HFF-Myc (cell line): ENCODE measurements around the gene LRRK2.

Experiments used
- DNase-seq: peaks from one replicate; pipeline ENCODE4 v3.0.0-alpha.2; 2011; ENCODE audit warnings: low read depth; ENCODE audit errors: extremely low read depth
- H3K4me3 ChIP-seq: replicated peaks from 2 replicates; pipeline ENCODE4 v1.5.1; 2011; ENCODE audit warnings: low read depth, mild to moderate bottlenecking, control low read depth, low read length
- TF ChIP-seq, protein P1 (sequence below): IDR thresholded peaks from 2 replicates; pipeline ENCODE4 v1.5.1; 2012; ENCODE audit warnings: mild to moderate bottlenecking, low read depth, low read length, control low read depth; ENCODE audit errors: missing control alignments

Gene LRRK2

DNA sequence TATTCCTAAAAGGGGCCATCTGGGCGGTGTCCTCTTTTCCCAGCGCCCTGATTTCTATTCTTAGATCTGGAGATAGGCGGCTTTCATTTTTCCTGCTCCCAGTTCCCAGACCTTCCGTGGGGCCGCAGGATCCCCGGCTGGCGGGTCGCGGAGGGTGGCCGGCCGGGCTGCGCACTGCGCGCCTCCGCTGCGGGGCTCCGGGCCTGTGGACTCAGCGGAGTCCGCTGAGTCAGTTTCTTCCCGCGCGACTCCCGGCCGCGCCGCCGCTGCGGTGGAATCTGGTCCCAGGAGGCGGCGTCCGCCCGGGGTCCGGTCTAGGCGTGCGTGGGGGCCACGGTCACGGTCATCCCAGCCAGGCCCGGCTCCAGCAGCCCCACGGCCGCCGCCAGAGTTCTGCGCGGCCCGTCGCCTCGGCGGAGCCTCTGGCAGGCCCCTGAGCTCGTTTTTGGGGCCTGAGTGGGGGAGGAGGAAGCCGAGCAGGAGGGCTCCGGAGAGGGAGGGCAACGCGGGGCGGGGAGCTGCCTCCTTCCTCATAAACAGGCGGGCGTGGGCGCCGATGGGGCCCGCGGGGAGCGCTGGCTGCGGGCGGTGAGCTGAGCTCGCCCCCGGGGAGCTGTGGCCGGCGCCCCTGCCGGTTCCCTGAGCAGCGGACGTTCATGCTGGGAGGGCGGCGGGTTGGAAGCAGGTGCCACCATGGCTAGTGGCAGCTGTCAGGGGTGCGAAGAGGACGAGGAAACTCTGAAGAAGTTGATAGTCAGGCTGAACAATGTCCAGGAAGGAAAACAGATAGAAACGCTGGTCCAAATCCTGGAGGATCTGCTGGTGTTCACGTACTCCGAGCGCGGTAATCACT, at the start of gene LRRK2:
TSS of gene LRRK2 (plus strand) at position 559 of the 853 bp plus-strand sequence. CDS start at position 694, 135 bp downstream.
- no peak for DNase-seq
- TF ChIP-seq, protein P1, sequence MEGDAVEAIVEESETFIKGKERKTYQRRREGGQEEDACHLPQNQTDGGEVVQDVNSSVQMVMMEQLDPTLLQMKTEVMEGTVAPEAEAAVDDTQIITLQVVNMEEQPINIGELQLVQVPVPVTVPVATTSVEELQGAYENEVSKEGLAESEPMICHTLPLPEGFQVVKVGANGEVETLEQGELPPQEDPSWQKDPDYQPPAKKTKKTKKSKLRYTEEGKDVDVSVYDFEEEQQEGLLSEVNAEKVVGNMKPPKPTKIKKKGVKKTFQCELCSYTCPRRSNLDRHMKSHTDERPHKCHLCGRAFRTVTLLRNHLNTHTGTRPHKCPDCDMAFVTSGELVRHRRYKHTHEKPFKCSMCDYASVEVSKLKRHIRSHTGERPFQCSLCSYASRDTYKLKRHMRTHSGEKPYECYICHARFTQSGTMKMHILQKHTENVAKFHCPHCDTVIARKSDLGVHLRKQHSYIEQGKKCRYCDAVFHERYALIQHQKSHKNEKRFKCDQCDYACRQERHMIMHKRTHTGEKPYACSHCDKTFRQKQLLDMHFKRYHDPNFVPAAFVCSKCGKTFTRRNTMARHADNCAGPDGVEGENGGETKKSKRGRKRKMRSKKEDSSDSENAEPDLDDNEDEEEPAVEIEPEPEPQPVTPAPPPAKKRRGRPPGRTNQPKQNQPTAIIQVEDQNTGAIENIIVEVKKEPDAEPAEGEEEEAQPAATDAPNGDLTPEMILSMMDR: no peak
- peak within 1 kb of the TSS; percentile 49 for H3K4me3 ChIP-seq

DNA sequence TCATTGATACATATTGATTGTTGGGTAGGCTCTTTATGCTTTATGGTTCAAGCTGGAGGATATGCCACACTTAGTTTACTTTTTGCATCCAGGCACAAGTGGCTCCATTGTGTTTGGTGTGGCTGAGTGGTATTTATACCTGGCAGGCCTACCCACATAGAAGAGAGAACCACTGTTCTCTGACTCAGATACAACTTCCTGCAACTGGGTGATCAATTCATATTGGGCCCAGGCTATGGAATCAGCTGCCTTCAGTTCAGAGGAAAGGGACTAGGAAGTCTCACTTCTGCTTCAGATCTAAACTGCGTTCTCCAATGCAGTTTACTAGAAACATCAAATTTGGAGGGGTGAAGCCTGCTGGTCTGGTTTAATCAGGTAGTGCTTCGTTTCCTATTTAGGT, 49.8 kb upstream of the LRRK2 start:
- TF ChIP-seq, protein P1: no peak
- DNase-seq: no peak
- no peak overlapping the region for H3K4me3 ChIP-seq

DNA sequence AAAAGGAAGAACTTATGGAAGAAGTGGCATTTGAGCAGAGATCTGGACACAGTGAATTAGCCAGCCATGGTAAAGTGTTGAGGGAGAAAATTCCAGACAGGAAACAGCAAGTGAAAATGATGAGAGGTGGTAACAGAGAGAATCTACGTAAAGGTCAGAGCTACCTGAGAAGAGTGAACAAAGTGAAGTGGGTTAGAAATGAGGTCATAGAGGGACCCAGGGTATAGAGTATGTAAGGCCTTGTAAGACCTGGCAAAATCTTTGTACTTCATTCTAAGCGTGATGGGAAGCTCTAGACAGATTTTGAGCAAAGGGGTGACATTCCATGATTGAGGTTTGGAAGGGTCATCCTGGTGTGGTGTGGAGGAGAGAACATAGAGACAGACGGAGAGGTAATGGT, 49.3 kb upstream of the LRRK2 start:
- DNase-seq: no peak
- TF ChIP-seq, protein P1: no peak
- H3K4me3 ChIP-seq: no peak overlapping the region

DNA sequence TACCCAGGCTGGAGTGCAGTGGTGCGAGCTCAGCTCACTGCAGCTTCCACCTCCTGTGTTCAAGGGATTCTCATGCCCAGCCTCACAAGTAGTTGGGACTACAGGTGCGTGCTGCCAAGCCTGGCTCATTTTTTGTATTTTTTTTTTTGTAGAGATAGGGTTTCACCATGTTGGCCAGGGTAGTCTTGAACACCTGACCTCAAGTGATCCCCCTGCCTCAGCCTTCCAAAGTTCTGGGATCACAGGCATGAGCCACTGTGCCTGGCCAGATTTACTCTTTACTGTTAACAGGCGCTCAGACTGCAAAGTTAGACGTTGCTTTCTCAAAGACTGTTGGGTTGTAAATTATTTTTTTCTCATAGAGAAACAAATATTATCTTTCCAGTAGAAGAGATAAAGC, 46.1 kb upstream of the LRRK2 start:
- DNase-seq: no peak
- TF ChIP-seq, protein P1: no peak
- no peak overlapping the region for H3K4me3 ChIP-seq

DNA sequence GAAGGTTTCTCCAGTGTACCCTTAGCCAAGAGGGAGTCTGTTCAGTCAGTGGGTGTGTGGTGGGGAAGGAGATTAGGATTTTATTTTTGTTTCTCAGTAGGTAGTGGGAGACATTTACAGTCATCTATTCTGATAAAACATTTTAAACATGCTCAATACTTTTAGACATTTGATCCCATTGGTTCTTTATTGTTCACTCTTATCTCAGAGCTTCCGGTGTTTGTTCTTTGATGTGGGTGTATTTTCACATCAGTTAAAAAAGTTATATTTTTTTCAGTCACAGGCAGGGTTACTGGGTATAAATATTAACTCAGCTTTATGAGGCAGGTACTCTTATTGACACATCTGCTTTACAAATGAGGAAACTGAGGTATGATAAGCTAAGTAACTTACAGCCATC, 43.3 kb upstream of the LRRK2 start:
- TF ChIP-seq, protein P1: no peak
- no peak overlapping the region for H3K4me3 ChIP-seq
- no peak for DNase-seq

DNA sequence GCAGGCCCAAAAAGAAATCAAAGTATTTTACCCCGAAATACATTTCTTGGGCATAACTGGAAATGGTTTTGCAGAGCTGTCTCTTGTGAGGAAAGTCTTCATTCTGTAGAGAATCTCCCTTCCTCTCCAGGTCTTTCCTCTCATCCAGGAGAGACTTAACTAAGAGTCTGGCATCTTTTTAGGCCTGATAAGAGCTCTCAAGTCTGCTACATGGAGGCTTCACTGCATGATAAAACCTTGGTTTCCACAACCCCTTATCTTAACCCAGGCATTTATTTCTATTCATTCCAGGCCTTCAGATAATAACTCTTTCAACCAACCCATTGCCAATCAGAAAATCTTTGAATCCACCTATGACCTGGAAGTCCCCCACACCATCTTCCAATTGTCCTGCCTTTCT, 41.1 kb upstream of the LRRK2 start:
- DNase-seq: no peak
- H3K4me3 ChIP-seq: no peak overlapping the region
- TF ChIP-seq, protein P1: no peak
